ENCODE results near the gene FFAR1. TPM values are rescaled to one million over a fixed set of nuclear protein-coding genes. Genes with fewer than 3 reads are reported as not detected.

Gene FFAR1
- polyA plus RNA-seq, 1 donor from 2014 or later: not detected

GRCh38 chr19:35307931-35308330 lies 39.8 kb upstream of the FFAR1 start:
- Histone ChIP-seq H3K9me2 (ENCODE audit: insufficient read depth, low read length) (no peaks in the 10 kb centered on the region), H3K36me3 (ENCODE audit: insufficient read depth, low read length) (no peaks in the 10 kb centered on the region), H4K20me1 (ENCODE audit: insufficient read depth) (no peaks in the 10 kb centered on the region), H3K27ac (ENCODE audit: low read length) (no peak overlapping the region), H3K4me3 (ENCODE audit: low read length) (no peak overlapping the region), H2AFZ (ENCODE audit: low read depth, low read length) (no peak overlapping the region), H3K27me3 (ENCODE audit: insufficient read depth, low read depth, low read length) (no peaks in the 10 kb centered on the region), H3K79me2 (replicated peaks; ENCODE audit: insufficient read depth, low read length) (no peaks in the 10 kb centered on the region), H3K9ac (ENCODE audit: low read length) (no peak overlapping the region), H3K9me3 (ENCODE audit: low read length) (no peaks in the 10 kb centered on the region), H3F3A (ENCODE audit: insufficient read depth, low read length, poor library complexity, severe bottlenecking) (no peaks in the 10 kb centered on the region), H3K4me2 (ENCODE audit: low read length) (no peak overlapping the region)
- TF ChIP-seq EP300 (conservative IDR thresholded peaks at IDR 0.05; ENCODE audit: poor library complexity, severe bottlenecking) (no peak), RAD21 (conservative IDR thresholded peaks at IDR 0.05) (no peak), SMC3 (conservative IDR thresholded peaks at IDR 0.05; ENCODE audit: poor library complexity) (no peak), EZH2 (IDR thresholded peaks at IDR 0.05; ENCODE audit: borderline replicate concordance, insufficient read depth, low read length, poor library complexity, severe bottlenecking) (no peak), POLR2AphosphoS5 (IDR thresholded peaks at IDR 0.05) (no peak), MXI1 (conservative IDR thresholded peaks at IDR 0.05; ENCODE audit: poor library complexity, severe bottlenecking) (no peak), TAF1 (IDR thresholded peaks at IDR 0.05; ENCODE audit: low read depth) (no peak), REST (IDR thresholded peaks at IDR 0.05; ENCODE audit: borderline replicate concordance) (no peak)
- TF ChIP-seq, protein P1, sequence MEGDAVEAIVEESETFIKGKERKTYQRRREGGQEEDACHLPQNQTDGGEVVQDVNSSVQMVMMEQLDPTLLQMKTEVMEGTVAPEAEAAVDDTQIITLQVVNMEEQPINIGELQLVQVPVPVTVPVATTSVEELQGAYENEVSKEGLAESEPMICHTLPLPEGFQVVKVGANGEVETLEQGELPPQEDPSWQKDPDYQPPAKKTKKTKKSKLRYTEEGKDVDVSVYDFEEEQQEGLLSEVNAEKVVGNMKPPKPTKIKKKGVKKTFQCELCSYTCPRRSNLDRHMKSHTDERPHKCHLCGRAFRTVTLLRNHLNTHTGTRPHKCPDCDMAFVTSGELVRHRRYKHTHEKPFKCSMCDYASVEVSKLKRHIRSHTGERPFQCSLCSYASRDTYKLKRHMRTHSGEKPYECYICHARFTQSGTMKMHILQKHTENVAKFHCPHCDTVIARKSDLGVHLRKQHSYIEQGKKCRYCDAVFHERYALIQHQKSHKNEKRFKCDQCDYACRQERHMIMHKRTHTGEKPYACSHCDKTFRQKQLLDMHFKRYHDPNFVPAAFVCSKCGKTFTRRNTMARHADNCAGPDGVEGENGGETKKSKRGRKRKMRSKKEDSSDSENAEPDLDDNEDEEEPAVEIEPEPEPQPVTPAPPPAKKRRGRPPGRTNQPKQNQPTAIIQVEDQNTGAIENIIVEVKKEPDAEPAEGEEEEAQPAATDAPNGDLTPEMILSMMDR (IDR thresholded peaks at IDR 0.05; ENCODE audit: poor library complexity, severe bottlenecking): no peak

DNA sequence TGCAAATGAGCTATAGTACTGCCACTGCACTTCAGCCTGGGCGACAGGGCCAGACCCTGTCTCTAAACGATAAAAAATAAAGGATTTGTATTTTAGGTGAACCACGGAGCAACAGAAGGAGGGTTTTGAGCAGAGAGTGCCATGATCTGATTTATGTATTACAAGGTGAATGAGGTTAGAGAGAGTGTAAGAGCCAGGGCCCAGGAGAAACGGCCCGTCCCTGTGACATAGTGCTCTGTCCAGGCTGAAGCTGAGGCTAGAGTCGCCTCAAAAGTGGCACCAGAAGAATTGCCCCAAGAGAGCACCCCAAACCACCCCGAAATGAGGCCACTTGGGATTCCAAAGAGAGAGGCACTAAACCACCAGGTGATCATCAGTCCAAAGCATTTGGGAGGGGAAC lies 38.8 kb upstream of the FFAR1 start:
- Histone ChIP-seq H3K27me3 (ENCODE audit: insufficient read depth, low read depth, low read length) (no peaks in the 10 kb centered on the region), H3K9ac (ENCODE audit: low read length) (no peak overlapping the region), H3F3A (ENCODE audit: insufficient read depth, low read length, poor library complexity, severe bottlenecking) (no peaks in the 10 kb centered on the region), H3K36me3 (ENCODE audit: insufficient read depth, low read length) (no peaks in the 10 kb centered on the region), H4K20me1 (ENCODE audit: insufficient read depth) (no peaks in the 10 kb centered on the region), H3K79me2 (replicated peaks; ENCODE audit: insufficient read depth, low read length) (no peaks in the 10 kb centered on the region), H3K27ac (ENCODE audit: low read length) (no peak overlapping the region), H3K9me2 (ENCODE audit: insufficient read depth, low read length) (no peaks in the 10 kb centered on the region), H3K4me3 (ENCODE audit: low read length) (no peak overlapping the region), H3K9me3 (ENCODE audit: low read length) (no peaks in the 10 kb centered on the region), H2AFZ (ENCODE audit: low read depth, low read length) (no peak overlapping the region), H3K4me2 (ENCODE audit: low read length) (no peak overlapping the region)
- TF ChIP-seq EZH2 (IDR thresholded peaks at IDR 0.05; ENCODE audit: borderline replicate concordance, insufficient read depth, low read length, poor library complexity, severe bottlenecking) (no peak), POLR2AphosphoS5 (IDR thresholded peaks at IDR 0.05) (no peak), SMC3 (conservative IDR thresholded peaks at IDR 0.05; ENCODE audit: poor library complexity) (no peak), TAF1 (IDR thresholded peaks at IDR 0.05; ENCODE audit: low read depth) (no peak), RAD21 (conservative IDR thresholded peaks at IDR 0.05) (no peak), REST (IDR thresholded peaks at IDR 0.05; ENCODE audit: borderline replicate concordance) (no peak), MXI1 (conservative IDR thresholded peaks at IDR 0.05; ENCODE audit: poor library complexity, severe bottlenecking) (no peak), EP300 (conservative IDR thresholded peaks at IDR 0.05; ENCODE audit: poor library complexity, severe bottlenecking) (no peak)
- TF ChIP-seq, protein P1 (IDR thresholded peaks at IDR 0.05; ENCODE audit: poor library complexity, severe bottlenecking): no peak

Measured in neural cell (in vitro differentiated cells).